ENCODE results near the gene PDE5A. TPM values are rescaled to one million over a fixed set of nuclear protein-coding genes. Genes with fewer than 3 reads are reported as not detected.

PDE5A gene
- polyA plus RNA-seq, 1 donor = 14.6 TPM

DNA sequence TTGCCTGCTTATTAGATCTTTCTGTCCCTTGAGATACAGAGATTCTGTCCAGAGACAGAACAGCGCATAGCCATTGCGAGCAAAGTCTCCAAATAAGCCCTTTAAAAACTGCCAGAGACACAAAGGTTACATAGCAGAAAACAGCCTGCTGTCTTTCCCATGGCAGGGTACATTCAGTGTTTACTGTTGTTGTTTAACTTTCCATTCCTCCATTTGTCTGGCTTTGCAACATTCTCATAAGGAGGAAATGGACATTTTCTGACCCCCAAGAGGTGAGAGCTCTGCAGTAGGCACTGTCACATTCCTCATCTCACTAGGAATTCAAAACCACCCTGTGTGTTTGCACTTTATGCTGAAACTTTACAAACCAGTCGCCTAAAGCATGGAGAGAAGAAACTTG lies 48.3 kb downstream of the PDE5A start:
- DNase-seq = no peak

- DNase-seq = no peak
These were observed 48.8 kb downstream of the PDE5A start for GRCh38 chr4:119579823-119580222.

GRCh38 chr4:119570401-119570800 lies 58.2 kb downstream of the PDE5A start:
- no peak for DNase-seq

GRCh38 chr4:119564106-119564505 lies 64.5 kb downstream of the PDE5A start:
- no peak for DNase-seq

DNA sequence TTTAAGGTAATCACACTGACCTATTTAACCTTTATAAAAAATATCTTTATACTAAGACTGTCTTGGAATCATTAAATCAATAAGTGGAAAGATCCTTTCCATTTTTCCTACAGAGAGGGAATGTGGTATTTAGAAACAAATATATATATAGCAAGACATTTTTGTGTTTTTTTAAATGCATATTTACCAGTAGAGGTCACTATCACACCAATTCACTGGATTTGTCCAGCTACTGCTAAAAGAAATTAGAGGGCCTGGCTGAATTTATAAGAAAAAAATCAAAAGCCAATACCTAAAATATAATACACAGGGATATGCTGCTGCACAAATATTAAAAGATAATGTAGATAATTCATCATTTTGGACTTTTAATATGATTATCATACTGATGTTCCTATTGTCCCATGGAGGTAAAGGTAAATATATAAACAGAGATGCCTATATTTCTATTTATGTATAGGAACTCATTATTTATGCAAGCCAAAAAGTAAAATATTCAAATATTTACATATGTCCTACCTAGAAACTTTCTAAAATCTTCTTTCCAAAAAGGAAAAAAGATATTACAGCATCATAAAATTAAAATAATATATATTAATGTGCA lies 69.5 kb downstream of the PDE5A start:
- peak; percentile 36 for DNase-seq

DNA sequence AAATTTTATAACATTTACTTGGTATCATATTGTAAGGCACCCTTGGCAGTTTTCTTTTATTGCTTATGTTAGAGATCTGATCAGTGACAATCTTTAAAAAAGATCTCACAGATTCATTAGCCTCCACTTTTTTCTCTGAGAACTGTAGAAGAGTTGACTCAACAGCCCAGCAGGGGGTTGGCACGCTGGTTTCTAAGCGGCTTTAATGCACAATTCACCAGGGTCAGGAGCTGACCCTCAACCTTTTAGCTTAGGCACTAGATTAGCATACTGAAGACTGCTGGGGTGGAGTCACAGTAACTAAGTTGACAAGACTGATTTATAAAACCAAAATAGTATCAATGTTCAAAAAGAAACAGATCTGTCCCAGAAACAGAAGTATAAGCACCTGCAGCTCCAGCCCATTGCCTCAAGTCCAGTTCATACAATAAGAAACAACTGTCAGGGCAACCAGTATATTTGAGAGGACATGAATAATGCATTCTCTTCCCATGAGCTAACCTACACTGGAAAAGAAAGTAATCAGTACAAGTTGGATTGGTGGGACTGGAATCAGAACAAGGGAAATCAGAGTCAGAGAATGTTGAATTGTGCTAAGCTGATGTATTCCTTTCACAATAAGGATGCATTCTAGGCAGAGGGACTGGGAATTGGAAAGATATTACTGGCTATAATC lies 77.6 kb downstream of the PDE5A start:
- DNase-seq = no peak

GRCh38 chr4:119549639-119550038 lies 79.0 kb downstream of the PDE5A start:
- no peak for DNase-seq

DNA sequence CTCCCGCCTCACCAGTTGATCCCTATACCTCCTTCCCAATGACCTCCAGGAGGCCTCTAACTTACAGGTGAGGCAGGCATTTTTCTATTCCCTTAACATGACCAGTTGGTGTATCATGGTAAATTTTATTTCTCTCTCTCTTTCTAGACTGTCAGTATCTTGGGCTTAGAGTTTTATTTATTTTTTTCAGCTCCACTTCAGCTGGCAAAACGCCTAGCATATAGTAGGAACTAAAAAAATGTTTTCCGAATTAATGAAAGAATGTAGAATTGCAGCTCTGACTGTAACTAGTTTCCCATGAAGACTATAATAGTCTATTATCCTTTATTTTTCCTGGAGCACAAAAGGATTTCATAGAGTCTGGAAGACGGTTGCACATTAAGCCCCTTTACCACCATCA lies 84.8 kb downstream of the PDE5A start:
- DNase-seq = peak; percentile 16

GRCh38 chr4:119543187-119543586 lies 85.4 kb downstream of the PDE5A start:
- DNase-seq = no peak

DNA sequence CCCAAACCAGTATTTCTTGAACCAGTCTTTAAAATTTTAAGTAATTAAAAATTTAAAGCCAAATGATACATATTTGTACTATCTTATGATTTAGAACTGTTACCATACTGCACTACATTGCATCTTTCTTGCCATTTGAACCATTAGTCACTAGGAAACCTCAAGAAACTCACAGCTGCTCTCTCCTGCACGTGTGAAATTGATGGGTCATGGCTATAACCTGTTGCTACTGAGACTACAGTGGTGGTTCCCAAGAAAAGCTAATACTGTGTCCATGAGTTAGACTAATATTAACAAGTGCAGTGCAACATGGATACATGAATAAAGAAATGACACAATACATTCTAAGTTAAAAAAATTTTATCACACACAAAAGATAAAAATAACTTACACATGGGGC lies 88.4 kb downstream of the PDE5A start:
- DNase-seq = no peak

- no peak for DNase-seq
These were observed 91.0 kb downstream of the PDE5A start for GRCh38 chr4:119537586-119537985.

- no peak for DNase-seq
These were observed 91.8 kb downstream of the PDE5A start for GRCh38 chr4:119536572-119537528.

DNA sequence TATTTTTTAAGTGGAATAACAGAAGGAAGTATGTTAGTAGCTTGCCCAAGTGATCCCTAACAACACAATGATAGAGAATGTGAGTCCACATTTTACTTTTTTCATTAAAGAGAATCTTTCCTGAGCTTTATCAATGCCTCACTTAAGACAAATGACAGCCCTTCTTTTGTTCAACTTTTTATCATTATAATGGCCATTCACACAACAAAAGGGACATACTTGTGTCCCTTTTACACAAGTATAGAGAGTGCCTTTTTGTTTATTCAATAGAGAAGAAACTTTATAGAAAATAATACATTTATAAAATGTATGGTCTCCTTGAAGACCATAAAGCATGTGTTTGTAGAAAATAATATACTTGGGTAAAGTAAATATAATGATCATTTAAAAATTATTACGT lies 96.3 kb downstream of the PDE5A start:
- no peak for DNase-seq

GRCh38 chr4:119529788-119530187 lies 98.8 kb downstream of the PDE5A start:
- DNase-seq = no peak

DNA sequence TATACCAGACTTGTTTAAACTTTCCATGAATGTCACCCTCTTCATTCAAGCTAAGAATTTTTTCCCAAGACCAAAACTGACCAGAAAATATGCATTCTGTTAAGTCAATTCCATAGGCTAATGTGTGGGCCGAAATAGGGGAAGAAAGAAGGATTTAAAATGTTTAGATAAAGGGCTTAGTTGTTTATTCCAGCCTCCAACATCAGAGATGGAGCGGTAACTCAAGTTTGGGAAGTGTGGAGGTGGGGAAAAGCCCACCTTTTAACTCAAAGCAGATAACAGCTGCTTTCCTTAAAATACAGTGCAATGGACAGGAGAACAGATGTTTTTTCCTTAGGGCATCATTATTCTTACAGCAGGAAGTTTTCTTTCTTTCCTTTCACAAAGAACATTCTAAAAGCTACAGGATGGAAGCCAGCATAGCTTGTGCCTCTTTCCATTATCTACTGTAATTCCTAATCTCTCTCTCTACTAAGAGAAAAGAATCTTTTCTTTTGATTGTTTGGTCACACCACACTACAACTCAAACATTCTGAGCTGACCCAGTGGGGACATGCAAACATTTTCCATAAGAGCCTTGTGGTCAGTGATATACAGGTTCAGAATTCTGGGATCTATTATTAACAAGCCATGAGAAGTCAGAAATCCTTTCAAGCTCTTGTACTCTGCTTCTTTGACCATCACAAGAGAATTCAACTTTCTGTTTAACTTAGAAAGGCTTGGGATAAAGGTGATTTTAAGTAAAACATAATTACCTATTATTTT lies 101.6 kb downstream of the PDE5A start:
- DNase-seq = no peak

GRCh38 chr4:119525771-119526712 lies 102.6 kb downstream of the PDE5A start:
- DNase-seq = no peak

DNA sequence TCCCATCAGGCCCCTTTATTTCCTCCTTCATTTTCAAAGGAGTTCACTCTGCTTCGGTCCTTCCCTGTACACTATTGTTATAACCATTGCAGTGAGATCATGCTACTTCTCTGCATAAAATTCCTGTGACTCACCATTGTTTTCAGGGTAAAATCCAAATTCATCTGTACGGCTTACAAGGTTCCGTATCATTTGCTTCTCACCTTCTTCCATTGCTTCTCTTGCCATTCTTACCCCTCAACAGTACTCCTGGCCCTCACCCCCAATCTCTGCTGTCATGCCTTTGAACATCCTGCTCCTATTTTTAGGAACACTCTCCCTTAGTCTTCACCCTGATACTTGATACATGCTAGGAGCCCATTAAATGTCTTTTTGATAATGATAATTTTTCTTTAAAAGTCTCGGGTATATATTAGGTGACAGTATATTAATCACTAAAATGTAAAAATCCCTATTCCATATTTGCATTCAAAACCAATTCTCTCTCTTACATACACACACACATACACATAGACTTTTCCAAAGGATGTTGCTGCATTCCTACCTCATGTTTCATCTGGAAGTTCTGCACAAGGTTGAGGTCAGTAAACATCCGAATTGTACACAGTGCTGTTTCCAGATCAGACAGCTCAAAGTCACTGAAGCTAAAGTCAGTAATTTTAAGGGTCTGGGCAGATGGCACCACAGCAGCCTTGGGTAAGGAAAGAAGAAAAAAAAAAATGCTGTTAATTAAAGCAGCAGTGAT lies 103.4 kb downstream of the PDE5A start:
- DNase-seq = no peak

GRCh38 chr4:119523399-119523798 lies 105.2 kb downstream of the PDE5A start:
- no peak for DNase-seq

DNA sequence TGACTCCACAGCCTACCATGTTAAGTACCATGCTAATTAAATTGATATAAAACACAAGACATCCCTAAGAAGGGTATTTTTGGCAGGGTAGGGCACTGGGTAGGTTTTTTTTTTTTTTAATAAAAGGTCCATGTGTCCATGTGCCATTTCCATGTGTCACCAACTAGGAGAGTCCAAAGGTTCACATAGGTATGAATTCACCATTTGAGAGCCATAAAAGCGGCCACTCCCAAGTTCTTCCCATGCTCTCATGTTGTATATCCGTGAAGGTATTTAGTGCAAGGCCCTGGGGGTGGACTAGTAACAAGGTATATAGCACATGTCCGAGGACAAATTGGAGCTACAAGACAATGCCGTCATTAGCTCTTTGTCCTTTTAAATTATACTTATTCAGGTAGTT lies 107.3 kb downstream of the PDE5A start:
- no peak for DNase-seq

DNA sequence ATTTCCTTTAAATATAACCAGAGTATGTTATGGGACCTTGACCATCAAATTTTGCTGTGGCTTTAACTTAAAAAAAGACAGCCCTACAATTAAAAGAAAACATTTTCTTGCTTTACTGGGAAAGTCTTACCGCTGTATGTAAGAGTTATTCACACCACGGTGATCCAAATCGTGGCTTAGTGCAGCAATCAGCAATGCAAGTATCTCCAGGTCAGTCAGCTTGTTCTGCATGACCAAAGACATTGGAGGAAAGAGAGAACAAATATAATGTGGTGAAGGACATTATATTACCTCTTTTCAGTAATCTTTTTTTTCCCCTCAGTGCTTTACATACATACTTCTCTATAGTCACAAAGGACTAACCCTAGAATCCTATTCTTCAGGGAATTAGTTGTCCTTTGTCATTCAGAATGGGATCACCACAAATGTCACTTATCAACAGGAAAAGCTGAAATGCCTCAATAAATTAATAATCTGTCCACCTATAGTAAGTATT lies 109.6 kb downstream of the PDE5A start:
- DNase-seq = no peak

Data from hindlimb muscle (tissue), 1 donor.